ENCODE results near the gene SEPSECS. TPM values are rescaled to one million over a fixed set of nuclear protein-coding genes. Genes with fewer than 3 reads are reported as not detected.

SEPSECS gene
- total and polyA plus RNA-seq, 2 donors (not counting 1 experiment from before 2014, with no cell fraction given) = 5.9 to 12.4 TPM

GRCh38 chr4:25108556-25108955, 51.7 kb downstream of the SEPSECS start:
- H3K27me3 ChIP-seq (ENCODE audit: control insufficient read depth, insufficient read depth, low read length) = peaks cover 6% of the 10 kb centered on the region

GRCh38 chr4:25107827-25108516, 52.3 kb downstream of the SEPSECS start:
- Histone ChIP-seq H3K9me3 (ENCODE audit: control insufficient read depth, insufficient read depth, low read depth, low read length) (no peaks in the 10 kb centered on the region), H2AFZ (ENCODE audit: low read length) (no peak overlapping the region), H3K27me3 (ENCODE audit: control insufficient read depth, insufficient read depth, low read length) (peaks cover 6% of the 10 kb centered on the region), H3K36me3 (ENCODE audit: control insufficient read depth, insufficient read depth, low read length) (no peaks in the 10 kb centered on the region), H3K9ac (ENCODE audit: insufficient read depth, low read length) (no peak overlapping the region), H3K79me2 (ENCODE audit: control insufficient read depth, insufficient read depth, low read length) (no peaks in the 10 kb centered on the region), H3K4me2 (ENCODE audit: extremely low read depth, insufficient read depth, low read length) (no peak overlapping the region), H3K27ac (ENCODE audit: insufficient read depth, low read length) (no peak overlapping the region), H3K4me1 (ENCODE audit: control insufficient read depth, extremely low read depth, insufficient read depth, low read length) (no peaks in the 10 kb centered on the region), H3K4me3 (replicated peaks in 1 of 4; ENCODE audit: control extremely low read depth in 1 of 4, insufficient read depth in 1 of 4, low read depth in 3 of 4, low read length in 4 of 4) (no peak overlapping the region), H4K20me1 (ENCODE audit: control insufficient read depth, extremely low read depth, insufficient read depth, low read length) (no peaks in the 10 kb centered on the region)
- DNase-seq (ENCODE audit: low read depth in 2 of 2) = no peak
- no peak for TF ChIP-seq EZH2 (IDR thresholded peaks at IDR 0.05; ENCODE audit: low read length, missing control alignments)
- TF ChIP-seq, protein P1, sequence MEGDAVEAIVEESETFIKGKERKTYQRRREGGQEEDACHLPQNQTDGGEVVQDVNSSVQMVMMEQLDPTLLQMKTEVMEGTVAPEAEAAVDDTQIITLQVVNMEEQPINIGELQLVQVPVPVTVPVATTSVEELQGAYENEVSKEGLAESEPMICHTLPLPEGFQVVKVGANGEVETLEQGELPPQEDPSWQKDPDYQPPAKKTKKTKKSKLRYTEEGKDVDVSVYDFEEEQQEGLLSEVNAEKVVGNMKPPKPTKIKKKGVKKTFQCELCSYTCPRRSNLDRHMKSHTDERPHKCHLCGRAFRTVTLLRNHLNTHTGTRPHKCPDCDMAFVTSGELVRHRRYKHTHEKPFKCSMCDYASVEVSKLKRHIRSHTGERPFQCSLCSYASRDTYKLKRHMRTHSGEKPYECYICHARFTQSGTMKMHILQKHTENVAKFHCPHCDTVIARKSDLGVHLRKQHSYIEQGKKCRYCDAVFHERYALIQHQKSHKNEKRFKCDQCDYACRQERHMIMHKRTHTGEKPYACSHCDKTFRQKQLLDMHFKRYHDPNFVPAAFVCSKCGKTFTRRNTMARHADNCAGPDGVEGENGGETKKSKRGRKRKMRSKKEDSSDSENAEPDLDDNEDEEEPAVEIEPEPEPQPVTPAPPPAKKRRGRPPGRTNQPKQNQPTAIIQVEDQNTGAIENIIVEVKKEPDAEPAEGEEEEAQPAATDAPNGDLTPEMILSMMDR (conservative IDR thresholded peaks at IDR 0.05 in 1 of 2, IDR thresholded peaks at IDR 0.05 in 1 of 2; ENCODE audit: low read depth in 1 of 2, low read length in 2 of 2) = no peak

More at GRCh38 chr4:25108556-25108955, 51.7 kb downstream of the SEPSECS start:
- no peak for DNase-seq (ENCODE audit: low read depth in 2 of 2)
- H3K27ac ChIP-seq (ENCODE audit: insufficient read depth, low read length) = no peak overlapping the region
- H2AFZ ChIP-seq (ENCODE audit: low read length) = no peak overlapping the region
- no peaks in the 10 kb centered on the region for H3K79me2 ChIP-seq (ENCODE audit: control insufficient read depth, insufficient read depth, low read length)
- no peaks in the 10 kb centered on the region for H3K36me3 ChIP-seq (ENCODE audit: control insufficient read depth, insufficient read depth, low read length)
- H3K4me1 ChIP-seq (ENCODE audit: control insufficient read depth, extremely low read depth, insufficient read depth, low read length) = no peaks in the 10 kb centered on the region
- H3K4me2 ChIP-seq (ENCODE audit: extremely low read depth, insufficient read depth, low read length) = no peak overlapping the region
- no peak overlapping the region for H3K9ac ChIP-seq (ENCODE audit: insufficient read depth, low read length)
- H4K20me1 ChIP-seq (ENCODE audit: control insufficient read depth, extremely low read depth, insufficient read depth, low read length) = no peaks in the 10 kb centered on the region
- H3K9me3 ChIP-seq (ENCODE audit: control insufficient read depth, insufficient read depth, low read depth, low read length) = no peaks in the 10 kb centered on the region
- TF ChIP-seq, protein P1 (conservative IDR thresholded peaks at IDR 0.05 in 1 of 2, IDR thresholded peaks at IDR 0.05 in 1 of 2; ENCODE audit: low read depth in 1 of 2, low read length in 2 of 2) = no peak
- H3K4me3 ChIP-seq (replicated peaks in 1 of 4; ENCODE audit: control extremely low read depth in 1 of 4, insufficient read depth in 1 of 4, low read depth in 3 of 4, low read length in 4 of 4) = no peak overlapping the region

DNA sequence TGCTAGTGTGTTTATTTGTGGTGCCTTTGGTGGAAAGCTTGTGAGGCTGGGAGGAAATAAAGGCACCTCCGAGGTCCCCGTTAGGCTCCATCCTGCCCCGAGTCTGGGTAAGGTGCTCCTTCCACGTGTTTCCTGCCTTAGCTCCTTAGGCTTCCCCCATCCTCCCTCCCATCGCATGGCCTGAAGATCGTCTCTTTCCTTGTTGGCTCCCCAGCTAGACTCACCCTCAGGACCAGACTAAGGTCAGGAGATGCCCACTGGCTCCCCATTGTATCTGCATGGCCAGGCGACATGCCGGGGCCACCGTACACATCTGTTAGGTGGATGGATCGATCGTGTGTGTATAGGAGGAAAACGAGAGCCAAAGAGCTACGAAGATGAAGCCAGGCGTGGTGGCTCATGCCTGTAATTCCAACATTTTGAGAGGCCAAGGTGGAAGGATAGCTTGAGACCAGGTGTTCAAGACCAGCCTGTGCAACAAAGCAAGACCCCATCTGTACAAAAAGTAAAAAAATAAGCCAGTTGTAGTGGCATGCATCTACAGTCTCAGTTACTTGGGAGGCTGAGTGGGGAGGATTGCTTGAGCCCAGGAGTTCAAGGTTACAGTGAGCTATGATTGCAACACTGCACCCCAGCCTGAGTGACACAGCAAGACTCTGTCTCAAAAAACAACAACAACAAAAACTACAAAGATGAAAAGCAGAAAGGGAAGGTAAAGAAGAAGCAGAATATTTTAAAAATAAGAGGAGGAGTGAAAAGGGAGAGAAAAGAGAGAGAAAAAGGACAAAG, 53.7 kb downstream of the SEPSECS start:
- TF ChIP-seq, protein P1 (conservative IDR thresholded peaks at IDR 0.05 in 1 of 2, IDR thresholded peaks at IDR 0.05 in 1 of 2; ENCODE audit: low read depth in 1 of 2, low read length in 2 of 2) = no peak
- TF ChIP-seq EZH2 (IDR thresholded peaks at IDR 0.05; ENCODE audit: low read length, missing control alignments) = no peak
- Histone ChIP-seq H3K9ac (ENCODE audit: insufficient read depth, low read length) (no peak overlapping the region), H3K36me3 (ENCODE audit: control insufficient read depth, insufficient read depth, low read length) (no peaks in the 10 kb centered on the region), H3K27ac (ENCODE audit: insufficient read depth, low read length) (no peak overlapping the region), H3K4me3 (replicated peaks in 1 of 4; ENCODE audit: control extremely low read depth in 1 of 4, insufficient read depth in 1 of 4, low read depth in 3 of 4, low read length in 4 of 4) (no peak overlapping the region), H4K20me1 (ENCODE audit: control insufficient read depth, extremely low read depth, insufficient read depth, low read length) (no peaks in the 10 kb centered on the region), H3K4me1 (ENCODE audit: control insufficient read depth, extremely low read depth, insufficient read depth, low read length) (no peaks in the 10 kb centered on the region), H2AFZ (ENCODE audit: low read length) (no peak overlapping the region), H3K27me3 (ENCODE audit: control insufficient read depth, insufficient read depth, low read length) (peaks cover 8% of the 10 kb centered on the region), H3K79me2 (ENCODE audit: control insufficient read depth, insufficient read depth, low read length) (no peaks in the 10 kb centered on the region), H3K4me2 (ENCODE audit: extremely low read depth, insufficient read depth, low read length) (no peak overlapping the region), H3K9me3 (ENCODE audit: control insufficient read depth, insufficient read depth, low read depth, low read length) (no peaks in the 10 kb centered on the region)
- DNase-seq (ENCODE audit: low read depth in 2 of 2) = no peak

Measured in fibroblast of lung (primary cell).